ENCODE measurements around the gene TMEM266. TPM values are rescaled to one million over a fixed set of nuclear protein-coding genes. Genes with fewer than 3 reads are reported as not detected.

The TMEM266 gene
- total and polyA plus RNA-seq, 2 experiments from 2014 or later = 0.42 to 5.0 TPM

GRCh38 chr15:76252249-76252648, 192.5 kb downstream of the TMEM266 start (continued):
- TF ChIP-seq, protein P1, sequence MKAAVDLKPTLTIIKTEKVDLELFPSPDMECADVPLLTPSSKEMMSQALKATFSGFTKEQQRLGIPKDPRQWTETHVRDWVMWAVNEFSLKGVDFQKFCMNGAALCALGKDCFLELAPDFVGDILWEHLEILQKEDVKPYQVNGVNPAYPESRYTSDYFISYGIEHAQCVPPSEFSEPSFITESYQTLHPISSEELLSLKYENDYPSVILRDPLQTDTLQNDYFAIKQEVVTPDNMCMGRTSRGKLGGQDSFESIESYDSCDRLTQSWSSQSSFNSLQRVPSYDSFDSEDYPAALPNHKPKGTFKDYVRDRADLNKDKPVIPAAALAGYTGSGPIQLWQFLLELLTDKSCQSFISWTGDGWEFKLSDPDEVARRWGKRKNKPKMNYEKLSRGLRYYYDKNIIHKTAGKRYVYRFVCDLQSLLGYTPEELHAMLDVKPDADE (IDR thresholded peaks at IDR 0.05) = no peak
- TF ChIP-seq EZH2 (IDR thresholded peaks at IDR 0.05; ENCODE audit: low read depth, unreplicated experiment) (no peak), NANOG (IDR thresholded peaks at IDR 0.05; ENCODE audit: borderline replicate concordance) (no peak)

- H3K27me3 Mint-ChIP-seq (ENCODE audit: insufficient read depth, low read depth, poor library complexity) = peaks cover 3% of the 10 kb centered on the region
- peak overlapping the region; percentile 35; the same call in 2 of the 3 replicates for H3K4me3 Mint-ChIP-seq
- Histone ChIP-seq H3K36me3 (ENCODE audit: insufficient read depth) (no peaks in the 10 kb centered on the region), H4K20me1 (replicated peaks; ENCODE audit: insufficient read depth) (no peaks in the 10 kb centered on the region), H3K4me2 (peak overlapping the region; percentile 32), H3K27me3 (ENCODE audit: insufficient read depth) (no peaks in the 10 kb centered on the region), H3K4me3 (0 out of 2 replicates have a peak overlapping the region, but pooled peaks have one; percentile 19), H3K9me2 (ENCODE audit: insufficient read depth) (no peaks in the 10 kb centered on the region), H3K27ac (ENCODE audit: low read depth) (peak overlapping the region; percentile 45; the same call in 1 of the 2 replicates), H3K4me1 (ENCODE audit: insufficient read depth) (peaks cover 26% of the 10 kb centered on the region), H3F3A (replicated peaks; ENCODE audit: low read depth) (no peaks in the 10 kb centered on the region), H2AFZ (no peak overlapping the region), H3K79me2 (replicated peaks; ENCODE audit: insufficient read depth) (no peaks in the 10 kb centered on the region)
- peaks cover 6% of the 10 kb centered on the region; the same call in 2 of the 3 replicates for H3K36me3 Mint-ChIP-seq (ENCODE audit: low read depth)
- peaks cover 25% of the 10 kb centered on the region for H3K4me1 Mint-ChIP-seq
- ATAC-seq (peak; percentile 97), DNase-seq (ENCODE audit: low spot score) (peak; percentile 76)
- no peaks in the 10 kb centered on the region for H3K9me3 Mint-ChIP-seq
- H3K27ac Mint-ChIP-seq = peak overlapping the region; percentile 2; the same call in 1 of the 2 replicates
- TF ChIP-seq, protein P1 (IDR thresholded peaks at IDR 0.05) = no peak
- no peak for TF ChIP-seq STAT1 (IDR thresholded peaks at IDR 0.05; ENCODE audit: unreplicated experiment)
- no peak for TF ChIP-seq NANOG (IDR thresholded peaks at IDR 0.05; ENCODE audit: borderline replicate concordance)
- TF ChIP-seq REST (IDR thresholded peaks at IDR 0.05; ENCODE audit: unreplicated experiment) = no peak
- no peak for TF ChIP-seq ZNF114 (CRISPR knock-in tag; IDR thresholded peaks at IDR 0.05)
- no peak for TF ChIP-seq CTCF (conservative IDR thresholded peaks at IDR 0.05; ENCODE audit: low read depth in 2 of 2)
- TF ChIP-seq CREB1 (CRISPR knock-in tag; IDR thresholded peaks at IDR 0.05; ENCODE audit: low read depth) = no peak
- no peak for TF ChIP-seq ZNF331 (CRISPR knock-in tag; IDR thresholded peaks at IDR 0.05; ENCODE audit: low read depth)
- TF ChIP-seq JUNB (IDR thresholded peaks at IDR 0.05; ENCODE audit: unreplicated experiment) = no peak
- TF ChIP-seq POLR2AphosphoS5 (IDR thresholded peaks at IDR 0.05; ENCODE audit: low read depth) = no peak
- TF ChIP-seq EZH2phosphoT487 (IDR thresholded peaks at IDR 0.05; ENCODE audit: unreplicated experiment) = no peak
Observed at GRCh38 chr15:76253691-76254473, 194.1 kb downstream of the TMEM266 start.

All from GM23338 (cell line).